HG03521 (cell line): Measurements from ENCODE around the gene PDSS2.

Experiments
- ATAC-seq: cut with Tn5 transposase; IDR thresholded peaks from one replicate; pipeline ENCODE4 v1.9.1; 2021; ENCODE audit warnings: mild to moderate bottlenecking, moderate library complexity; ENCODE audit not compliant: unreplicated experiment

PDSS2 gene, protein sequence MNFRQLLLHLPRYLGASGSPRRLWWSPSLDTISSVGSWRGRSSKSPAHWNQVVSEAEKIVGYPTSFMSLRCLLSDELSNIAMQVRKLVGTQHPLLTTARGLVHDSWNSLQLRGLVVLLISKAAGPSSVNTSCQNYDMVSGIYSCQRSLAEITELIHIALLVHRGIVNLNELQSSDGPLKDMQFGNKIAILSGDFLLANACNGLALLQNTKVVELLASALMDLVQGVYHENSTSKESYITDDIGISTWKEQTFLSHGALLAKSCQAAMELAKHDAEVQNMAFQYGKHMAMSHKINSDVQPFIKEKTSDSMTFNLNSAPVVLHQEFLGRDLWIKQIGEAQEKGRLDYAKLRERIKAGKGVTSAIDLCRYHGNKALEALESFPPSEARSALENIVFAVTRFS

GRCh38 chr6:107459283-107460082 is at the start of gene PDSS2:
Gene PDSS2, minus strand, starts transcription at chr6:107459564. Its CDS starts 279 bp downstream, at chr6:107459285.
- peak; percentile 93 for ATAC-seq

- ATAC-seq = no peak
These were observed 46.8 kb upstream of the PDSS2 start for GRCh38 chr6:107506145-107506544.

GRCh38 chr6:107504270-107505026 is 45.1 kb upstream of the PDSS2 start:
- no peak for ATAC-seq

GRCh38 chr6:107496892-107497684 is 37.7 kb upstream of the PDSS2 start:
- ATAC-seq = no peak

- ATAC-seq = no peak
These were observed 36.6 kb upstream of the PDSS2 start for GRCh38 chr6:107495971-107496370.

DNA sequence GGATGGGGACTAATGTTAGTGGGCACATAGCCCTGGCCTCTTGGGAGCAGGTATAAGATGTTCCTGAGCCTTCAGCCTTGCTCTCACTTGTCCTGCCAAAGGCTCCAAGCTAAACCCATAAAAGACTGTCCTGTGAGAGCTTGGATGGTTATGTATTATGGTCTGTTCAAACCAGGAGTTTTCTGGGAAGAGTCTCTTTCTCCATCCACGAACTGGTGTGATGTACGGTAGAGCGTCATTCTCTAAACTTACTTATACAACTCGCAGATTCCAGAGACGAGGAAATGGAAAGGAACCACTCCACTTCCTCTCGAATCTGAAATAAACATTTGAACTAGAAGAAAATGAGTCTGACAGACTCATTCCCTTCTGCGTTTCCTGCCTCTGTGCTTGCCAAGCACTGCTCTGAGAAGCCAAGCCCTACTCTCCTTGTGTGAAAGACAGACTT is 35.9 kb upstream of the PDSS2 start:
- ATAC-seq = no peak

DNA sequence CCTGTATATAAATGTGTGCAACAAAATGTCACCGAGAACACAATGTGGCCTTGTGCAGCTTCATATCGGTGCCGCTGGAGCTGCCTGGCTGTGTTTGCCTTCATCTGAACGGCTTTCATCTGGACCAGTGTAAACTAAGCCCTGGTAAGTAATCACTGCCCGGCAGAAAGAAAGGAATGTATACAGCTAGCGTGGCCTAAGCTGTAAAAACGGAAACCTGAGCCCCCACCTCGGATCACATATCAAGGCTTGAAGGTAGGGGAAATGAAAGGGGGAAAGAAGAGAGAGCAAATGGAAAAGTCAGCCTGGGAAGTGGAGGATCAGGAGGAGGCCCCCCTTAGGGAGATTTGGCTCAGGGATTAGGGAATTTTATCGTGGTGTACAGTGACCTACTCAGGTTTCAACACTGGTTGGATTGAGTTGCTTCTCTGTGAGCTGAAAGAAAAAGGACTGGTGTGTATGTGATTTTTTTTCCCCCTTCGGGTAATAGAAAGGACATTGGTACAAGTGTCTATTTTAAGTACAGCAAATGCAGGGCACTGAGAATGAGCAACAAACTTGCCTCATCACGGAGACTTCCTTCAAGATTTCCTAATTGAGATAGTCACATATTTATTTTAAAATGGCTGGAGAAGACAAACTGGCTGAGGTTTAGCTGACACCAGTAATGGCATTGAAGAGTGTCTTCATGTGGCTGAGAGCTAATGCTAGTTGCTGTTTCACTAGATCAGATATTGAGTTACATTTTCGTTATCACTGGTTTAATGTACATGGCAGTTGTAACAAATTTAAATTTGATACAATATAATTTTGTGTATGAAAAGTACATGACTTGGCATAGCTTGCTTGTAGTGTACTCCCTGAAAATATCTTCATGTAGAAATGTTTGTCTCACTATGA is 34.0 kb upstream of the PDSS2 start:
- no peak for ATAC-seq

DNA sequence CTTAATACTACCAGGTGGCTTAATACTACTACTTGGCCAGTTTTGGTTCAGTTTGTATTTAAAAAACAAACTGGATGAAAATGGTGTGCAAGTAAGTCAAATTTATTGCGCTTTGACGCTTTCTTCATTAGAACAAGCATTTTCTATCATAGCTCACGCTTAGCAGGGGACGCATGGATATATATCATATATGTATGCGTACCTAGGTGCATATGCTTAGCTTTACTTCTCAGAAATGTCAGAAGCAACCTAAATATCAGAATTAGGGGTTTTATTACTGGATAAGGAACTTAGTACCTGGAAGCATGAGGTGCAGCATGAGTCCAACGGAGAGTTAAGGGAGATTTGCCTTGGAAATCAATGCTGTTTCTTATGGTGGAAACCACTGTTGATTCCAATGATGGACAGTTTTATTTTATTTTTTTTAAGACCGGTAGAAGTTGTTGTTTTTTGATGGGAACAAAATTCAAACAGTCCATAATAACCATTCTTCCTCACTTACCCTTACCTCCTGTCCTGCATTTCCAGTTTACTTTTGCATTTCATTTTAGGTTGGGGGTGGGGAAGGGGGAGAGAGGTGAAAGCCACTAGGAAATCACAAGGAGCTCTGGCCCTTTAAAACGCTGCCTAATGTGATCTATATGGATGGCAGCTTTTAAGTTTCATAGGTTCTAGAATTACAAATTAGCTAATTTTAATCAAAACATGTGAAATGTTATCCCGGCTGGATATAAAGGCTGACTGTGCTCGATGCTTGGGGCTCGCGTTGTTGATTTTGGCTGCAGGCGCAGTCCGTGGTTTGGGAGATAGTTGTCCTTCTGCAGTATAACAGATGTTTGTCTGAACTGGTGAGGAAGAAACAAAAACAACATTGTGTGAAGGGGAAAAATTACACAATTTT is 32.6 kb upstream of the PDSS2 start:
- ATAC-seq = no peak

GRCh38 chr6:107491138-107491609 is 31.8 kb upstream of the PDSS2 start:
- no peak for ATAC-seq

DNA sequence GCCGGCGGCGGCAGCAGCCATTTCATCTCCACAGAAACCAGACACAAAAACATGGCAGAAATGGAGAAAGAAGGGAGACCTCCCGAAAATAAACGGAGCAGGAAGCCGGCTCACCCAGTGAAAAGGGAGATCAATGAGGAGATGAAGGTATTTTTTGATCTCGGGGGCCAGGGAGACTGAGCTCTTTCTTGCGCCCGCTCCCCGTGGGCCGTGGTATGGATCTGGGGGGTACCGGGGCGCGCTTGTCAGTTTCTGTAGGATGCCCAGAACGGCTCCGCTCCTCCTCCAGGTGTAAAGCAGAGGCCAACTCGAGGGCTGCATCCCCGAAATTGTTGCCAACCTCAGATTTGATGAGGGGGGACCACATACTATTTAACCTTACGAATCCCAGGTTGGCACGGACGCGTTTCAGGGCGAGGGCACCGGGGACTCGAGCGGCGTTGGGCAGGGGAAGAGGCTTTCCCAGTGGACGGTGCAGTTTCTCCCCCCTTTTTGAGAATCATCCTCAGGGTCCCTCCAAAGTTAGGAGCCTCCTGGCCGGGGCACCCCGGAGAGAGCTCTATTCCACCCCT is 31.3 kb upstream of the PDSS2 start:
- no peak for ATAC-seq

GRCh38 chr6:107489636-107490565 is 30.5 kb upstream of the PDSS2 start, which contains the start of gene SOBP:
Gene SOBP, plus strand, starts transcription at chr6:107490117. Its CDS starts 500 bp downstream, at chr6:107490617.
- no peak for ATAC-seq

DNA sequence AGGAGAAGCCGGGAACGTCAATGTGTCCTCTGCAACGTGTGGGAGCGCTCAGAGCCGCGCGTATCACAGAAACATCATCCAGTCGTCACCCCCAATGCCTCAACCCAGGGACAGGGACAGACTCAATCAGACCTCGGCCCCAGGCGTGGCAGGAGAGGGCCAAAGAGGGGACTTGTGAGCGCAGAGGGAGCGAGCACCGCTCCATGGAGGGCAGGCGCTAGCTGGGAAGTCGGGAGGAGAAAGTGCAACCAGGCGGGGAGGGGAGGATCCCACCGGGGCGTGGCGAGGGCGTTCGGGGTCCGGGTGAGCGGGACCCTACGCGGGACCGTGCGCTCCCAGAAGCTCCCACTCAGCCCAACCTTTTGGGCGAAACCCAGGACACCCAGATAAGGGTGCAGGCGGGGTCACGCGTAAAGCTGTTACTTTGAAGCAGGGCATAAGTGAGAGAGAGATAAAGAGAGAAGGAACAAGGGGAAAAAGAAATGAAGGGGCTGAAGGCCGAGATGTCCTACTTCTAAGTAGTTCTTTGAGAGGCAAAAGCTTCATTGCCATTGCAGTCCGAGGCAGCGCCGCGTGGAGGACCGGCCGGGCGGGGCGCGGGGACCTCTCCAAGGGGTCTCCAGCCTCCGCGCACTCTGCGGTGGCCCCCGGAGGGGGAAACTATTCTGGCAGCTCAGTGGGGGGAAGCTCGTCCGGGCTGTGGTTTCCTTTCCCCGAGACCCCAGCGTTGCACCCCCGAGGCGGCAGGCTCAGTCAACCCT is 29.7 kb upstream of the PDSS2 start:
- no peak for ATAC-seq

- no peak for ATAC-seq
These were observed 29.0 kb upstream of the PDSS2 start for GRCh38 chr6:107488174-107488874.

DNA sequence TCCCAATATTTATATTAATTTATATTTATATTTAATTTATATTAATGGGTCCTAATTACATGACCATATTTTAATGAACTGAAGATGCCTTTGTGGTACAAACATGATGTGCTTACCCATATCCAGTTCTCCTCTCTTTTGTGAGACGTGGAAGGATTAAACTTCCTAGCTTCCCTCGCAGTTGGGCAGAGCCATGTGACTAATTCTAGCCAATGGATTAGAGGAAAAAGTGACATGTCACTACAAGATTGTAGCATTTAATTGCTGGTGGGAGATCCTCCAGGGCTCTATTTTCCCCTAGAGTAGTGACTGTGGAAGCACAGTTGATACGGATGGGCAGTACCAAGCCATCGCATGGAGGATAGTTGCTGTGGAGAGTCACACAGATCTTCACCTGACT is 25.8 kb upstream of the PDSS2 start:
- ATAC-seq = no peak

- no peak for ATAC-seq
These were observed 19.8 kb upstream of the PDSS2 start for GRCh38 chr6:107479089-107479690.
